GM23248 (cell line): ENCODE measurements around the gene SLCO4C1.

Source experiments
- EZH2 ChIP-seq: fragments of 200-600 bp; sonication (generic); IDR thresholded peaks from 2 replicates; pipeline ENCODE4 v1.6.1; 2018; ENCODE audit warnings: antibody characterized with exemption, mild to moderate bottlenecking; ENCODE audit not compliant: insufficient read depth, poor library complexity, severe bottlenecking
- EZH2phosphoT487 ChIP-seq: fragments of 200-600 bp; sonication (generic); IDR thresholded peaks from 2 replicates; pipeline ENCODE4 v1.6.1; 2018; ENCODE audit warnings: antibody characterized with exemption, moderate library complexity, mild to moderate bottlenecking, low read depth; ENCODE audit not compliant: insufficient read depth

- TF ChIP-seq EZH2 (no peak), EZH2phosphoT487 (no peak)
Observed at GRCh38 chr5:102218159-102218558, 77.9 kb downstream of the SLCO4C1 start.
